Adrenal gland (tissue), 12 donors: ENCODE measurements around the gene PCNT. TPM values are rescaled to one million over a fixed set of nuclear protein-coding genes. Genes with fewer than 3 reads are reported as not detected.
A peak's percentile ranks its signal among the peaks of the same experiment; 100 is the strongest.

Source experiments
- DNase-seq, 7 donors: peaks; one replicate each; pipeline ENCODE4 v3.0.0-alpha.2; 2019 to 2020
- H3K27ac ChIP-seq, 5 donors: fragments of 200-600 bp; sonication (generic) in 4 of 5; 1 replicate in 3 of 5; 2 replicates in 2 of 5; pipeline versions ENCODE4 v1.5.1 to v1.8.0; 2016 to 2020; ENCODE audit warnings: mild to moderate bottlenecking in 1 of 5
- H3K27me3 ChIP-seq: fragments of 200-600 bp; 2 replicates; pipeline ENCODE4 v1.8.0; 2021
- H3K36me3 ChIP-seq, 2 donors: fragments of 200-600 bp; replicated peaks in 1 of 2; 1 replicate in 1 of 2; 2 replicates in 1 of 2; pipeline versions ENCODE4 v1.5.1 to v1.8.0; 2018 to 2022
- H3K4me1 ChIP-seq, 2 donors: fragments of 200-600 bp; replicated peaks in 1 of 2; 1 replicate in 1 of 2; 2 replicates in 1 of 2; pipeline versions ENCODE4 v1.5.1 to v1.8.0; 2018 to 2021
- H3K4me3 ChIP-seq, 4 donors: fragments of 200-600 bp; sonication (generic) in 3 of 4; one replicate each; pipeline ENCODE4 v1.5.1; 2016 to 2018
- H3K9me3 ChIP-seq, 3 donors: fragments of 200-600 bp; sonication (generic) in 1 of 3; replicated peaks in 1 of 3; 1 replicate in 2 of 3; 2 replicates in 1 of 3; pipeline versions ENCODE4 v1.5.1 to v1.8.0; 2016 to 2021
- POLR2A ChIP-seq, 2 donors: fragments of 450-650 bp; IDR thresholded peaks; one replicate each; pipeline ENCODE4 v1.6.1; 2017; ENCODE audit warnings: antibody characterized with exemption in 2 of 2, mild to moderate bottlenecking in 2 of 2, moderate library complexity in 1 of 2
- WGBS, 4 donors: extraction: QIAGEN DNeasy Blood & Tissue Kit in 2 of 4; methylation state at CpG; one replicate each; pipeline versions ENCODE4 v1.1.5 to v1.1.7; 2013 to 2017; 5-methylcytosine and 5-hydroxymethylcytosine counted together
- intact Hi-C, 2 donors: fragments of 100-400 bp; cut with DNase I; formaldehyde crosslinking; loops; one replicate each; pipeline versions ENCODE4 v1.14.1 to v1.15.0; 2022 to 2023
- polyA plus RNA-seq, 3 donors: library from polyadenylated mRNA; stranded (reverse); fragments of 200-250 nt in 2 of 3; fragments of 350-450 nt in 1 of 3; fragmentation: Illumina TruSeq in 1 of 3; extraction: RNeasy Lipid Tissue Mini Kit (QIAGEN cat#74804) in 1 of 3; gene quantifications; one replicate each; pipeline ENCODE4 v1.2.3, GENCODE V29; 2013 to 2014
- total RNA-seq, 9 donors: library from RNA; depleted of rRNA in 4 of 9; stranded (reverse); fragments of >200 nt in 4 of 9; fragments of 120-200 nt in 1 of 9; fragmentation: NEBNext Ultra II Directional in 1 of 9; extraction: Animal tissue kit (Norgen Biotek cat#: 25700) in 1 of 9; gene quantifications; one replicate each; pipeline versions ENCODE4 v1.1.0 to v1.2.4, GENCODE V29; 2013 to 2023
- TF ChIP-seq, protein P1 (sequence below), 6 experiments: fragments of 450-650 bp in 4 of 6; fragments of 200-600 bp in 2 of 6; sonication (generic) in 1 of 6; IDR thresholded peaks; 1 replicate in 5 of 6; 2 replicates in 1 of 6; pipeline versions ENCODE4 v1.5.1 to v1.8.0; 2016 to 2021; ENCODE audit warnings: antibody characterized with exemption in 6 of 6, mild to moderate bottlenecking in 2 of 6, moderate library complexity in 1 of 6
- donor health status: healthy with polysubstance abuse.
- donor health status: Bipolar disorder and iron deficiency.
- donor health status: DM: yes; HTN: yes; CAD: no.
- donor health status: DM: no; HTN: no; CAD: no.
- donor health status: DM: no; HTN: no; CAD: no.
- donor health status: DM: yes; HTN: yes; CAD: no.

The PCNT gene
- total and polyA plus RNA-seq, 12 donors: 14.0 to 46.6 (median 30.4) TPM

DNA sequence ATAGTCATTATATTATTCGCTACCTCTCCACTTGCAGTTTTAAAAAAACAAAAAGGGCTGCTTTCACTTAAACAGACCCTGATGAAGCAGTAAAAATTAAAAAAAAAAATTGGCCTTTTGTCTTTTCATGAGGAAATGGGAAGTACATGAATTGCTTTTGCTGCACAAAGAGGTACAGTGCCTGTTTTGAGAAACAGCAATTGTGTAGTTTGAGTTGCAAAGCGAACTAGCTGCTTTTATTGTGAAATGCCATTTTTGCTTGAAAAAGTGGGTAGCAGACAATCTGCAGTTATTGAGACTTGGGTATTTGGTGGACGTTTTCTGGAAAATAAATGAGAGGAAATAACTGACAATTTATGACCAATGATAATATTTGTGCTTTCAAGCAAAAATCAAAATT lies 141.7 kb downstream of the PCNT start:
- H3K9me3 ChIP-seq: no peaks in the 10 kb centered on the region
- H3K4me3 ChIP-seq: no peak overlapping the region
- no peak for TF ChIP-seq POLR2A (IDR thresholded peaks at IDR 0.05)
- TF ChIP-seq, protein P1, sequence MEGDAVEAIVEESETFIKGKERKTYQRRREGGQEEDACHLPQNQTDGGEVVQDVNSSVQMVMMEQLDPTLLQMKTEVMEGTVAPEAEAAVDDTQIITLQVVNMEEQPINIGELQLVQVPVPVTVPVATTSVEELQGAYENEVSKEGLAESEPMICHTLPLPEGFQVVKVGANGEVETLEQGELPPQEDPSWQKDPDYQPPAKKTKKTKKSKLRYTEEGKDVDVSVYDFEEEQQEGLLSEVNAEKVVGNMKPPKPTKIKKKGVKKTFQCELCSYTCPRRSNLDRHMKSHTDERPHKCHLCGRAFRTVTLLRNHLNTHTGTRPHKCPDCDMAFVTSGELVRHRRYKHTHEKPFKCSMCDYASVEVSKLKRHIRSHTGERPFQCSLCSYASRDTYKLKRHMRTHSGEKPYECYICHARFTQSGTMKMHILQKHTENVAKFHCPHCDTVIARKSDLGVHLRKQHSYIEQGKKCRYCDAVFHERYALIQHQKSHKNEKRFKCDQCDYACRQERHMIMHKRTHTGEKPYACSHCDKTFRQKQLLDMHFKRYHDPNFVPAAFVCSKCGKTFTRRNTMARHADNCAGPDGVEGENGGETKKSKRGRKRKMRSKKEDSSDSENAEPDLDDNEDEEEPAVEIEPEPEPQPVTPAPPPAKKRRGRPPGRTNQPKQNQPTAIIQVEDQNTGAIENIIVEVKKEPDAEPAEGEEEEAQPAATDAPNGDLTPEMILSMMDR (IDR thresholded peaks at IDR 0.05): no peak
- intact Hi-C loops: no loop called here
- no peak for DNase-seq
- no peak overlapping the region for H3K27ac ChIP-seq
- 68 to 77% (median 73%) methylated on average over 3 of the region's 3 CpGs for WGBS, 4 donors
- no peaks in the 10 kb centered on the region for H3K27me3 ChIP-seq
- H3K36me3 ChIP-seq: no peaks in the 10 kb centered on the region
- peaks cover 0 to 13% of the 10 kb centered on the region in 2 donors for H3K4me1 ChIP-seq

DNA sequence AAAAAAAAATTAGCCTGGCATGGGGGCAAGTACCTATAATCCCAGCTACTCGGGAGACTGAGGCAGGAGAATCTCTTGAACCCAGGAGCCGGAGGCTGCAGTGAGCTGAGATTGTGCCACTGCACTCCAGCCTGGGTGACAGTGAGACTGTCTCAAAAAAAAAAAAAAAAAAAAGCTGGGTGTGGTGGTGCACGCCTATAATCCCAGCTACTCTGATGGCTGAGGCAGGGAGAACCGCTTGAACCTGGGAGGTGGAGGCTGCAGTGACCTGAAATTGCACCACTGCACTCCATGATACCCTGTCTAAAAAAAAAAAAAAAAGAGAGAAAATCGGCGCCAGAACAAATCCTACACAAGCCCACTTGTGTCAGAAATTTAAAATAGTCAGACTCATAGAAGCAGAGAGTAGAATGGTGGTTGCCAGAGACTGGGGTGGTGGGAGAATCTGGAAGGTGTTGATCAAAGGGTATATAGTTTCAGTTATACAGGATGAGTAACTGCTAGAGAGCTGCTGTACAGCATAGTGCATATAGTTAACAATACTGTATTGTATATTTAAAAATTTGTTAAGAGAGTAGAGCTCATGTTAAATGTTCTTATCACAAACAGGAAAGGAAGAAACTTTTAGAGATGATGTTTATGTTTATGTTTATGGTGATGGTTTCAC lies 144.3 kb downstream of the PCNT start:
- DNase-seq: no peak
- TF ChIP-seq POLR2A (IDR thresholded peaks at IDR 0.05): no peak
- TF ChIP-seq, protein P1 (IDR thresholded peaks at IDR 0.05): no peak
- 77 to 91% (median 85%) methylated on average over 6 of the region's 6 CpGs for whole genome bisulfite sequencing, 4 donors
- intact Hi-C loops: no loop called here
- Histone ChIP-seq H3K4me3 (no peak overlapping the region), H3K36me3 (no peaks in the 10 kb centered on the region), H3K27ac (no peak overlapping the region), H3K9me3 (no peaks in the 10 kb centered on the region), H3K4me1 (peaks cover 0 to 7% of the 10 kb centered on the region in 2 donors), H3K27me3 (no peaks in the 10 kb centered on the region)

DNA sequence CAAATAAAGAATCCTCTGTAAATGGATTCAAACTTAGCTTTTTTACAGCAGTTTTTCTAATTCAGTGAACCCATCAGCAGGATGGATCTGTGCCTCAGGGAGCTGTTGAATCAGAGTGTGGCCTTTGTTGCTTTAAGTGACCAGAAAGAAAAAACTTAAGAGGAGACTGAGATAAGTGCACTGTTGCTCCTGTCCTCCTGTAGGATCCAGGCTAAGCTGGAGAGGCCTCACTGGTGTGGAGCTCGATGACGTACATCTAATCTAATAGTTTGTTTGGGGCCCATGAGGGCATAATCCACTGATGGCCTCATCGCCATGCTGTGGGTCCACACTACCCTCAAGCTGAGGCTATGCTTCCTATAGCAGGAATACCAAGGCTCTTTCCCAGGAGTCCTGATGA lies 145.3 kb downstream of the PCNT start:
- Histone ChIP-seq H3K27me3 (no peaks in the 10 kb centered on the region), H3K4me3 (no peak overlapping the region), H3K9me3 (no peaks in the 10 kb centered on the region), H3K27ac (no peak overlapping the region), H3K36me3 (no peaks in the 10 kb centered on the region), H3K4me1 (peaks cover 0 to 7% of the 10 kb centered on the region in 2 donors)
- no peak for TF ChIP-seq POLR2A (IDR thresholded peaks at IDR 0.05)
- TF ChIP-seq, protein P1 (IDR thresholded peaks at IDR 0.05): no peak
- intact Hi-C loops: no loop called here
- 88 to 100% (median 94%) methylated on average over 3 of the region's 3 CpGs for WGBS, 4 donors
- no peak for DNase-seq

DNA sequence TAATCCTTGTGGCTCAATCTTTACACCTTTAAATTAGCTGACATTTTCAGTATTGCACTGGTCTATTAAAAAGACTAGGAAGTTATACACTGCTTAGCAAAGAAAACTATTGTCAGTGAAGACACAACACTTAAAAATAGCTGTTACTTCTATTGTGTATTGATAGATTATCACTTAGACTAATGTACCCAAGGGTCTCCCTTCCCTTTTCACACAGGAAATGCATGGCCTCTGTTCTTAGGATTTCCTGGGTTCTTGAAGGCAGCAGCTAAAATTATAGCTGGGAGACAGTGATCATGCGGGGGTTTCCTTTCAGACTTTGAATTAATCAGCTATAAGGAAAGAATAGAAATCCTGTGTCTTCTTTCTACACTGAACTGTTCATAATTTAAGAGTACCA lies 147.6 kb downstream of the PCNT start:
- WGBS, 4 donors: 77 to 83% (median 79%) methylated on average over 1 of the region's 1 CpG

More for the DNA sequence above, 147.6 kb downstream of the PCNT start:
- TF ChIP-seq POLR2A (IDR thresholded peaks at IDR 0.05): no peak
- TF ChIP-seq, protein P1 (IDR thresholded peaks at IDR 0.05): no peak
- intact Hi-C loops: no loop called here
- Histone ChIP-seq H3K4me3 (no peak overlapping the region), H3K4me1 (peaks cover 0 to 7% of the 10 kb centered on the region in 2 donors), H3K36me3 (no peaks in the 10 kb centered on the region), H3K27me3 (no peaks in the 10 kb centered on the region), H3K27ac (peak overlapping the region in 1 of 5 donors; percentile 50), H3K9me3 (no peaks in the 10 kb centered on the region)
- no peak for DNase-seq
